HG02610 (cell line): ENCODE data around the gene GOLGA6A.

Experiments
- ATAC-seq: cut with Tn5 transposase; IDR thresholded peaks from one replicate; pipeline ENCODE4 v1.9.1; 2021; ENCODE audit warnings: mild to moderate bottlenecking, moderate library complexity; ENCODE audit not compliant: unreplicated experiment

Gene GOLGA6A

DNA sequence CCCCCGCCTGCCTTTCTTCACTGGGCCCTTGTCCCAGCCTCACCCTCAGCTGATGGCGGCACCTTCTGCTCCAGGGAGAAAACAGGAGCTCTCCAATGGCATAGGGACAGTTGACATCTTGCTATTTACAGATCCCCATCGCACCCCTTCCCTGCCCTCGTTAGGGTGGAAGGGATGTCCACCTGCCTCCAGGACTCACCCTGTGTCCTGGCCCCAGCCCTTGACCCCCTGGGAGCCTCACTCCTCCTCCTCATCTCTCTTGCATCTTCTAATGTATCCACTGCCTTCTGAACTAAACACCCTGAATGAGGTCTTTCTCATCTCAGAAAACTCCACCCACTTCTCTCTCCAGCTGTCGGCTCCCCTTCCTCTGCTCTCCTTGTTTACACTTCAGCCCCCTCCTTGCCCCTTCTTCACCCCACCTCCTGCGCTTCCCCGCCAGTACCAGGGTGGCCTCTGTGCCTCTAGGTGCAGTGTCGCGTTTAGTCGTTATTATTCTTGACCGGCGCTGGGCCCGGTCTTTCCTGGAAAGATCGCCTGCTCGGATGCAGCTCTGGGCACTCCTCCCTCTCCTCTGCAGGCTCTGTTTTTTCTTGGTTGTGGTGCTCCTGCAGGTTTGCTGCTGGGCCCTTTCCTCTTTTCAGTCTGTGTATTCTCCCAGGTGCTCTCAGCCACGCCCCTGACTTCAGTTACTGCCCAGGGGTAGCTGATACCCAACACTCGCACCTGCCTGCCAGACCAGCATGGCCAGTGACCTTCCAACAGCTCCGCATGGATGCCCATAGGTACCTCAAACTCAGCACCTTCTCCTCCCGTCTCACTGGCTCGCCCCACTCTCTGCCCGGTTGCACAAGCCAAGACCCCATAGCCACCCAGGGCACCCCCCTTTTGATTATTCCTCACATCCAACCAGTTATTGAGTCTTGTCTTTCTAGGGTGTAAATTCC lies 44.9 kb downstream of the GOLGA6A start:
- no peak for ATAC-seq

DNA sequence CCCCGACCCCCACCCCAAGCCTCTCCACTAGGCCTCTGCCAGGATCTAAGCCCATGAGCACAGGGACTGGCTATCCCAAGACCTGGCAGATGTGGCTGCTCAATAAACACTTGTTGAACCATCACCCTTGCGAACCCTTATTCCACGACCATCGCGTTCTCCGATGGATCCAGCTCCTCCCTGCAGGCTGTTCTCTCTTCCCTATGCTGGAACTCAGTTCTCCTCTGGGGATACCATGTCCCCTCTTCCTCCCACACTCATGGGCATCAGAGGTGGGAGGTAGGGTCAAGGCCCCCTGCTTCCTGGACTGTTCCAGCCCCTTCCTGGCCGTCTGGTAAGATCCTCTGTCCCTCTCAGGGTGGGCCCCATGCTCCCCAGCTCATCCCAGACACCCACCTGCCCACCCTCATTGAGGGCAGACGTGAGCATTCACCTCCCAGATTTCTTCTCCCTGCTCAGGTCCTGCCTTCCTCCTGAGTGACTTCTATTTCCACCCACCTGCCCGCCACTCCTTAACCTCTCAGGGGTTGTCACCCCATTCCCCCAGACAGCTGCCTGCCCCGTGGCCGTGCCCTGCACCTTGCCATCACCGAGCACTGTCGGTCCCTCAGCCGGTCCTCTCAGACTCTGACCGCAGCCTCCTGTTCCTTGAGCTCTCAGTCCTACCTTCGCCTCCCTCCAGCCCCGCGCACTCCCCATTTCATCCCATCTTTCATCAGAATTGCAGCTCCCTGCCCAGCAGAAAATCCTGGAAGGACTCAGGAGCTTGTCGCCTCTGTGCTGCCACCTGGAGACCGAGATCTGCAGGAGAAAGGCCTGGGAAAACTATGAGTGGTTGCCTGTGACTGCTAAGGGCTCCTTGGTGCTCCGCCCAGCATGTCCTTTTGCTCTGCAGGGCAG lies 45.8 kb downstream of the GOLGA6A start:
- no peak for ATAC-seq

DNA sequence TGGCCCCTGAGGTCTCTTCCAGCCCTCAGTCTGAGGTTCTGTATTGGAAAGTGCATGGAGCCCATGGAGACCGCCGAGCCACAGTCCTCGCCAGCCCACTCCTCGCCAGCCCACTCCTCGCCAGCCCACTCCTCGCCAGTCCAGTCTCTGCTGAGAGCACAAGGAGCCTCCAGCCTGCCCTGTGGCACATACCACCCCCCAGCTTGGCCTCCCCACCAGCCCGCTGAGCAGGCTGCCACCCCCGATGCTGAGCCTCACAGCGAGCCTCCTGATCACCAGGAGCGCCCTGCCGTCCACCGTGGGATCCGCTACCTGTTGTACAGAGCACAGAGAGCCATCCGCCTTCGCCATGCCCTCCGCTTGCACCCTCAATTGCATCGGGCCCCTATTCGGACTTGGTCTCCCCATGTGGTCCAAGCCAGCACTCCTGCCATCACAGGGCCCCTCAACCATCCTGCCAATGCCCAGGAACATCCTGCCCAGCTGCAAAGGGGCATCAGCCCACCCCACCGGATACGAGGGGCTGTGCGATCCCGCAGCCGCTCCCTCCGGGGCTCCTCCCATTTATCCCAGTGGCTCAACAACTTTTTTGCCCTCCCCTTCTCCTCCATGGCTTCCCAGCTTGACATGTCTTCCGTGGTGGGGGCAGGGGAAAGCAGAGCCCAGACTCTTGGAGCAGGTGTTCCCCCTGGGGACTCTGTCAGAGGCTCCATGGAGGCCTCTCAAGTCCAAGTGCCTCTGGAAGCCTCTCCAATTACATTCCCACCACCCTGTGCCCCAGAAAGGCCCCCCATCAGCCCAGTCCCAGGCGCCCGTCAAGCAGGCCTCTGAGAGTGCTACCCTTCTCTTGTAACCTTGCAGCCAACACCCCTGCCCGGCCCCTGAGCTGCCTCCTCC lies 47.0 kb downstream of the GOLGA6A start:
- ATAC-seq: no peak

DNA sequence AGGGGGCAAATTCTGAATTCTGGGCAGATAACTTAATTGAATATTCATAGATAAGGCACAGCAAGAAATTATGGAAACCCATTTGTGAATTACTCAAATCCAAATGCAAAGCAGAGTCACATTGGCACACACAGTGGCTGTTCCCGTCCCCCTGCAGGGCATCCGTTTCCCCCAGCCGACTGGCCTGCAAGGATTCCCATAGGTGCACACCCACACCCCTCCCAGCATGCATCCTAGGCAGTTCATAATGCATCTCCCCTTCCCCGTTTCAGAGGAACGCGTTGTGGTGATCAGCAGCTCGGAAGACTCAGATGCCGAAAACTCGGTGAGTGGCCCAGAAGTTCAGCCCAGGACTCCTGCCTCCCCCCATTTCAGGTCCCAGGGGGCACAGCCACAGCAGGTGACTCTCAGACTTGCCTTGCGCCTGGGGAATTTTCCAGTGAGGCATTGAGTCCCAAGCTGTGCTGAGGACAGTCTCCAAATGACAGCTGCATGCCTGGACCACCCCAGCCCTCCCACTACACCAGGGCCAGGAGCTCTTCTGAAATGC lies 48.1 kb downstream of the GOLGA6A start:
- ATAC-seq: no peak

DNA sequence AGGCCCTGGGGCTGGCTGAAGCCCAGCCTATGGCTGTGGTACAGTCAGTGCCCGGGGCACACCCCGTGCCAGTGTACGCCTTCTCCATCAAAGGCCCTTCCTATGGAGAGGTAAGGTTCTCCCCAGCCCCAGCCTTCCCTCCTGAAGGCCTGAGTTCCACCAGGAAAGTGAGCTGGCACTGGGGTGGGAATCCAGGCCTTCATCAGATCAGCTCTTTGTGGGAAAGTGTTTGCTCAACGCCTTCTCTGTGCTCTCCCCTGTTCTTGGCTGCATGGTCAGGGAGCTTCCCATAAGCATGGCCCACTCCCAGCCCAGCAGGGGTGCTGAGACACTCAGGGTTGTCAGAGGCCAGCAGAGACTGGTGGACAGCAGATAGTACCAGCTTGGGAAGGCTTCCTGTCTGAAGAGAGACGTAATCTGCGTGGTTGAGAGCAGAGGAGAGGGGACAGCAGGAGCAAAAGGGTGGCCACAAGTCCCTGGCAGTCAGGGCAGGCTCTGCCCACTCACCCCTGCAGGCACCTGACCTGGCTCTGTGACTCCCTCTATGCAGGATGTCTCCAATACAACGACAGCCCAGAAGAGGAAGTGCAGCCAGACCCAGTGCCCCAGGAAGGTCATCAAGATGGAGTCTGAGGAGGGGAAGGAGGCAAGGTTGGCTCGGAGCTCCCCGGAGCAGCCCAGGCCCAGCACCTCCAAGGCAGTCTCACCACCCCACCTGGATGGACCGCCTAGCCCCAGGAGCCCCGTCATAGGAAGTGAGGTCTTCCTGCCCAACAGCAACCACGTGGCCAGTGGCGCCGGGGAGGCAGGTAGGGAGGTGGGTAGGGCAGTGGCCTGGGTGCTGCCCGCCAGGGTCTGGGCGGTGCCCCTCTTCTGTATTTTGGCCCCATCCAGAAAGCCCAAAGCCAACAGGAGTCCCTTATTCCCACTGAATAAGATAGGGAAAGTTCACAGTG lies 49.5 kb downstream of the GOLGA6A start:
- no peak for ATAC-seq

DNA sequence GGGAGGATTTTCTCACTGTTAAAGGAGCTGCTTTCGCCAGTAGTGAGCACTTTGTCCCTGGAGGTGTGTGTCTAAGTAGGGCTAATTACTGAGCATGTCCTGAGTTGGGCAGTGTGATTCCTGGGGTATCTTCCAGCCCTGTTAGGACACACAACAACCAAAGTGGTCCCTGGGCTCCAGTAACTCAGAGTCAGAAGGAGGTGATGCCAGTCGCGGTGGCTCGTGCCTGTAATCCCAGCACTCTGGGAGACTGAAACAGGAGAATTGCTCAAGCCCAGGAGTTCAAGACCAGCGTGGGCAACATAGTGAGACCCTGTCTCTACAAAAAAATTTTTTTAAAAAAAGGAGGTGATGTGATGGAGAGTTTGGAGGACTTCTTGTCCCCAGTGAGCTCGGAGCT lies 50.3 kb downstream of the GOLGA6A start:
- ATAC-seq: no peak

DNA sequence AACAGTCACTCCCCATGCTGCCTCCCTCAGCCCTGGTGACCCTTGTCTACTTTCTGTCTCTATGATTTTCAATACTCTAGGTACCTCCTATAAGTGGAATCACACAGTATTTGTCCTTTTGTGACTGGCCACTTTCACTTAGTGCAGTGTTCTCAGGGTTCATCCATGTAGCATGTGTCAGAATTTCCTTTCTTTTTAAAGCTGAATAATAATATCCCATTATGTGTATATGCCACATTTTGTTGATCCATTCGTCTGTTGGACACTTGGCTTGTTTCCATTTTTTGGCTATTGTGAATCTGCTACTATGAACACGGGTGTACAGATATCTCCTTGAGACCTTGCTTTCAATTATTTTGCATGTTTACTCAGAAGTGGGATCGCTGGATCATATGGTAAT lies 53.7 kb downstream of the GOLGA6A start:
- ATAC-seq: no peak

DNA sequence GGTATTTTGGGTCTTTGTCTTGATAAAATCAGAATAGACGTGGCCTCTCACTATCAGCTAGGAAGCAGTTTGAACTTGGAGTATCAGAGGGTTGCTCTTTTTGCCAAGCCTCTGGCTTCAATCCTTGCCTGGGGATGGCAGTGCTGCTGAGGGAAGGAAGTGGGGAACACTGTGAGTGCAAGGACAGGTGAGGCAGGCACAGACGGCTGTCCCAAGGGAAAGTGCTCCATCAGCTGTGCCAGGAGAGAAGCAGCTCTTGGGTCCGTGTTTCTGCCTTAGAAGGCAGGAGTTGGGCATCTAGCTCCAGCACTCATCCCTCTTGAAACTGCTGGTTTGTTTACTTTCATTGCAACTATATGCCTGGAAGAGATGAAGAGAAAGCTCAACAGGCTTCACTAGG lies 54.7 kb downstream of the GOLGA6A start:
- no peak for ATAC-seq

DNA sequence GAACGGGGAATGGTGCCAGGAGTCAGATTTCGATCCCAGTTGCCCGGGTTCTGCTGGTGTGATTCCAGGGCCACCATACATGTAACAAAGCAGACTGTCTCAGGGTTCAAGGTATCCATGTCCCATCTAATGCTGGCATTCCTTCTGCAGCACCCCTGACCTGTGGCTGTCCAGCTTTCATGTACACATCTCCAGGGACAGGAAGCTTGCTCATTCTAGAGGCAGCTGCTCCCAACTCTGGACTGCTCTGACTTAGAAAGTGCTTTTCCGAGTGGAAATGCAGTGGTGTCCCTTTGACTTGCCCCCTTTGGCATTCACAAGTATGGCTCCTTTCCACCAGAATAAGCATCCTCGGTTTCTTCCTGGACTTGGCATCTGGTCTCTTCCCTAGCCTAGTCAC lies 56.9 kb downstream of the GOLGA6A start:
- no peak for ATAC-seq

DNA sequence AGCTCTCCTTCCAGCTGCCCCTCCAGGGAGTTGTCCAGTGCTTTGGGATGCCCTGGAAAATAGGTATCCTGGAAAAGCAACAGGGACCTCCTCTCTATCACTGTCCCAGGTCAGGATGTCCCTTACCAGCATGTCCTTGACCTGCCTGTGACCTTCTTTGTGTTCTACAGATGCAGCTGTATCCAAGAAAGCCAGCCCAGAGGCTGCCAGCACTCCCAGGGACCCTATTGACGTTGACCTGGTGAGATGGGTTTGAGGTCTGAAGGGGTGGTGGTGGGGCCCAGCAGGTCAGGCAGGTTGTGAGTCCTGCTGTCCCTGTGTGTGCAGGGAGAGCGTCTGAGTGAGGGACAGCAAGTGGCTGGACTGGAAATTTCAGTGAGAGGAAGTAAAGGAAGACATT lies 57.7 kb downstream of the GOLGA6A start:
- no peak for ATAC-seq

DNA sequence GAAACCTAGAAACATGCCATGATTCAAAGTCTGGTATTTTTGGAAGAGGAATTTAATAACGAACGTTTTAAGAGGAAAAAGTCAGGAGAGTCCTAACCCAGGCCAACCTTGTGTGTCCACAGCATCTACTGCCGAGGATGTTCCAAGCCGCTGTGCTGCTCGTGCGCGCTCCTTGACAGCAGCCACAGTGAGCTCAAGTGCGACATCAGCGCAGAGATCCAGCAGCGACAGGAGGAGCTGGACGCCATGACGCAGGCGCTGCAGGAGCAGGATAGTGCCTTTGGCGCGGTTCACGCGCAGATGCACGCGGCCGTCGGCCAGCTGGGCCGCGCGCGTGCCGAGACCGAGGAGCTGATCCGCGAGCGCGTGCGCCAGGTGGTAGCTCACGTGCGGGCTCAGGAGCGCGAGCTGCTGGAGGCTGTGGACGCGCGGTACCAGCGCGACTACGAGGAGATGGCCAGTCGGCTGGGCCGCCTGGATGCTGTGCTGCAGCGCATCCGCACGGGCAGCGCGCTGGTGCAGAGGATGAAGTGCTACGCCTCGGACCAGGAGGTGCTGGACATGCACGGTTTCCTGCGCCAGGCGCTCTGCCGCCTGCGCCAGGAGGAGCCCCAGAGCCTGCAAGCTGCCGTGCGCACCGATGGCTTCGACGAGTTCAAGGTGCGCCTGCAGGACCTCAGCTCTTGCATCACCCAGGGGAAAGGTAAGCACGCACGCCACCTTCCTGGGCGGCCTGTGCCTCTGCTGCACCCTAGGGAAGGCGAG lies 59.5 kb downstream of the GOLGA6A start:
- no peak for ATAC-seq
